OCI-LY7 (cell line): ENCODE data around the gene TMEM72.

ENCODE experiments used
- EZH2phosphoT487 ChIP-seq: fragments of 200-600 bp; sonication (generic); IDR thresholded peaks from 2 replicates; pipeline ENCODE4 v1.6.1; 2018; ENCODE audit warnings: low read depth, borderline replicate concordance, mild to moderate bottlenecking, mixed run types, antibody characterized with exemption, low read length, moderate library complexity, mixed read lengths
- TF ChIP-seq, protein P1 (sequence below): fragments of 200-600 bp; sonication (generic); conservative IDR thresholded peaks from 2 replicates; pipeline ENCODE4 v1.5.1; 2014; ENCODE audit warnings: mild to moderate bottlenecking, antibody characterized with exemption, low read length, moderate library complexity, mixed read lengths

GRCh38 chr10:44960482-44961229 is 49.5 kb downstream of the TMEM72 start:
- TF ChIP-seq, protein P1, sequence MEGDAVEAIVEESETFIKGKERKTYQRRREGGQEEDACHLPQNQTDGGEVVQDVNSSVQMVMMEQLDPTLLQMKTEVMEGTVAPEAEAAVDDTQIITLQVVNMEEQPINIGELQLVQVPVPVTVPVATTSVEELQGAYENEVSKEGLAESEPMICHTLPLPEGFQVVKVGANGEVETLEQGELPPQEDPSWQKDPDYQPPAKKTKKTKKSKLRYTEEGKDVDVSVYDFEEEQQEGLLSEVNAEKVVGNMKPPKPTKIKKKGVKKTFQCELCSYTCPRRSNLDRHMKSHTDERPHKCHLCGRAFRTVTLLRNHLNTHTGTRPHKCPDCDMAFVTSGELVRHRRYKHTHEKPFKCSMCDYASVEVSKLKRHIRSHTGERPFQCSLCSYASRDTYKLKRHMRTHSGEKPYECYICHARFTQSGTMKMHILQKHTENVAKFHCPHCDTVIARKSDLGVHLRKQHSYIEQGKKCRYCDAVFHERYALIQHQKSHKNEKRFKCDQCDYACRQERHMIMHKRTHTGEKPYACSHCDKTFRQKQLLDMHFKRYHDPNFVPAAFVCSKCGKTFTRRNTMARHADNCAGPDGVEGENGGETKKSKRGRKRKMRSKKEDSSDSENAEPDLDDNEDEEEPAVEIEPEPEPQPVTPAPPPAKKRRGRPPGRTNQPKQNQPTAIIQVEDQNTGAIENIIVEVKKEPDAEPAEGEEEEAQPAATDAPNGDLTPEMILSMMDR, result no peak
- TF ChIP-seq EZH2phosphoT487, result no peak
